SK-N-SH treated with all-trans-retinoic acid at 6 μM for 48 hours (cell line): Measurements from ENCODE around the gene CHIA.

ENCODE experiments used
- ATAC-seq: fragments of 200-7000 bp; cut with Tn5 transposase; 3 replicates; pipeline ENCODE4 v1.9.1; 2020; ENCODE audit warnings: mild to moderate bottlenecking, moderate library complexity
- ARNTL ChIP-seq: fragments of 450-650 bp; formaldehyde crosslinking; IDR thresholded peaks from 2 replicates; pipeline ENCODE4 v1.5.0; 2020; ENCODE audit warnings: low read depth, mild to moderate bottlenecking, moderate library complexity, borderline replicate concordance
- BACH2 ChIP-seq: fragments of 250-450 bp; sonication (Bioruptor Pico); IDR thresholded peaks from 2 replicates; pipeline ENCODE4 v1.9.0; 2021; ENCODE audit warnings: mild to moderate bottlenecking, borderline replicate concordance
- CSDC2 ChIP-seq: fragments of 250-450 bp; sonication (Bioruptor Pico); IDR thresholded peaks from 2 replicates; pipeline ENCODE4 v1.5.0; 2020; ENCODE audit warnings: mild to moderate bottlenecking, moderate library complexity
- ESRRG ChIP-seq: fragments of 250-450 bp; sonication (Bioruptor Pico); IDR thresholded peaks from 2 replicates; pipeline ENCODE4 v1.6.1; 2021; ENCODE audit warnings: mild to moderate bottlenecking
- GLIS3 ChIP-seq: fragments of 250-450 bp; sonication (Bioruptor Pico); IDR thresholded peaks from 2 replicates; pipeline ENCODE4 v1.5.0; 2020; ENCODE audit warnings: mild to moderate bottlenecking, moderate library complexity
- ISL1 ChIP-seq: fragments of 250-450 bp; sonication (Bioruptor Pico); IDR thresholded peaks from 2 replicates; pipeline ENCODE4 v2.1.2; 2022; ENCODE audit warnings: mild to moderate bottlenecking, moderate library complexity
- OSR1 ChIP-seq: fragments of 250-450 bp; sonication (Bioruptor Pico); IDR thresholded peaks from 2 replicates; pipeline ENCODE4 v1.8.0; 2022; ENCODE audit warnings: moderate library complexity, mild to moderate bottlenecking, inconsistent platforms
- PPARA ChIP-seq: fragments of 250-450 bp; sonication (Bioruptor Pico); IDR thresholded peaks from 2 replicates; pipeline ENCODE4 v1.5.0; 2020; ENCODE audit warnings: mild to moderate bottlenecking, borderline replicate concordance
- RARB ChIP-seq: fragments of 250-450 bp; sonication (Bioruptor Pico); IDR thresholded peaks from 2 replicates; pipeline ENCODE4 v1.8.0; 2021; ENCODE audit warnings: mild to moderate bottlenecking, moderate library complexity
- SNAI2 ChIP-seq: fragments of 250-450 bp; sonication (Bioruptor Pico); IDR thresholded peaks from 2 replicates; pipeline ENCODE4 v1.5.0; 2020; ENCODE audit warnings: mild to moderate bottlenecking, moderate library complexity
- TOX ChIP-seq: fragments of 250-450 bp; sonication (Bioruptor Pico); IDR thresholded peaks from 2 replicates; pipeline ENCODE4 v1.8.0; 2021; ENCODE audit warnings: mild to moderate bottlenecking, moderate library complexity, borderline replicate concordance
- ZC3H10 ChIP-seq: fragments of 250-450 bp; sonication (Bioruptor Pico); IDR thresholded peaks from 2 replicates; pipeline ENCODE4 v1.5.1; 2021; ENCODE audit warnings: mild to moderate bottlenecking, moderate library complexity
- ZFP3 ChIP-seq: fragments of 250-450 bp; sonication (Bioruptor Pico); IDR thresholded peaks from 2 replicates; pipeline ENCODE4 v1.5.0; 2020; ENCODE audit warnings: mild to moderate bottlenecking, moderate library complexity
- ZNF565 ChIP-seq: fragments of 450-650 bp; formaldehyde crosslinking; conservative IDR thresholded peaks from 2 replicates; pipeline ENCODE4 v1.5.0; 2020; ENCODE audit warnings: low read depth, mild to moderate bottlenecking, moderate library complexity
- ZNF70 ChIP-seq: fragments of 450-650 bp; formaldehyde crosslinking; IDR thresholded peaks from 2 replicates; pipeline ENCODE4 v1.5.0; 2020; ENCODE audit warnings: mild to moderate bottlenecking, moderate library complexity
- ZNF8 ChIP-seq: fragments of 450-650 bp; formaldehyde crosslinking; IDR thresholded peaks from 2 replicates; pipeline ENCODE4 v1.5.0; 2020; ENCODE audit warnings: mild to moderate bottlenecking, moderate library complexity
- TF ChIP-seq, protein P1 (sequence below): fragments of 250-450 bp; sonication (Bioruptor Pico); IDR thresholded peaks from 2 replicates; pipeline ENCODE4 v1.5.1; 2021; ENCODE audit warnings: mild to moderate bottlenecking, moderate library complexity
- TF ChIP-seq, protein P2 (sequence below): fragments of 250-450 bp; sonication (Bioruptor Pico); IDR thresholded peaks from 2 replicates; pipeline ENCODE4 v1.8.0; 2020; ENCODE audit warnings: mild to moderate bottlenecking, moderate library complexity, borderline replicate concordance
- TF ChIP-seq, protein P3 (sequence below): fragments of 250-450 bp; sonication (Bioruptor Pico); IDR thresholded peaks from 2 replicates; pipeline ENCODE4 v1.5.1; 2020; ENCODE audit warnings: low read depth, mild to moderate bottlenecking, moderate library complexity
- TF ChIP-seq, protein P4 (sequence below): fragments of 250-450 bp; sonication (Bioruptor Pico); IDR thresholded peaks from 2 replicates; pipeline ENCODE4 v1.5.0; 2020; ENCODE audit warnings: mild to moderate bottlenecking, moderate library complexity

The CHIA gene

DNA sequence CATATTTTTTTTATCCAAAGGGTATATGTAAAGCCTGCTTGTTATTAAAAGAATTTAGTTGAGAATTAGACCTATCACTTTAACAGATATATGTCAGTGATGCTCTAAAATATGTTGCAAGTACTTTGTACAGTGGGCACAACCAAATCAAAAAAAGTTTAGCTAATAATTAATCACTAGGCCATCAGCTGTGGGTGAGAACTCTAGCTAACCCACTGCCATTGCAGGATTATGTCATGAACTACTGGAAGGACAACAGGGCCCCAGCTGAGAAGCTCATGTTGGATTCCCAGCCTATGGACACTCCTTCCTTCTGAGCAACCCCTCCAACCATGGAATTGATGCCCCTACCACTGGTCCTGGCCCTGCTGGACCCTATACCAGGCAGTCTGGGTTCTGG lies 6.8 kb upstream of the CHIA start:
- TF ChIP-seq, protein P1, sequence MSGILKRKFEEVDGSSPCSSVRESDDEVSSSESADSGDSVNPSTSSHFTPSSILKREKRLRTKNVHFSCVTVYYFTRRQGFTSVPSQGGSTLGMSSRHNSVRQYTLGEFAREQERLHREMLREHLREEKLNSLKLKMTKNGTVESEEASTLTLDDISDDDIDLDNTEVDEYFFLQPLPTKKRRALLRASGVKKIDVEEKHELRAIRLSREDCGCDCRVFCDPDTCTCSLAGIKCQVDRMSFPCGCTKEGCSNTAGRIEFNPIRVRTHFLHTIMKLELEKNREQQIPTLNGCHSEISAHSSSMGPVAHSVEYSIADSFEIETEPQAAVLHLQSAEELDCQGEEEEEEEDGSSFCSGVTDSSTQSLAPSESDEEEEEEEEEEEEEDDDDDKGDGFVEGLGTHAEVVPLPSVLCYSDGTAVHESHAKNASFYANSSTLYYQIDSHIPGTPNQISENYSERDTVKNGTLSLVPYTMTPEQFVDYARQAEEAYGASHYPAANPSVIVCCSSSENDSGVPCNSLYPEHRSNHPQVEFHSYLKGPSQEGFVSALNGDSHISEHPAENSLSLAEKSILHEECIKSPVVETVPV (CRISPR knock-in tag) = no peak
- TF ChIP-seq, all 23 proteins: peak for 0
- no peak for ATAC-seq

DNA sequence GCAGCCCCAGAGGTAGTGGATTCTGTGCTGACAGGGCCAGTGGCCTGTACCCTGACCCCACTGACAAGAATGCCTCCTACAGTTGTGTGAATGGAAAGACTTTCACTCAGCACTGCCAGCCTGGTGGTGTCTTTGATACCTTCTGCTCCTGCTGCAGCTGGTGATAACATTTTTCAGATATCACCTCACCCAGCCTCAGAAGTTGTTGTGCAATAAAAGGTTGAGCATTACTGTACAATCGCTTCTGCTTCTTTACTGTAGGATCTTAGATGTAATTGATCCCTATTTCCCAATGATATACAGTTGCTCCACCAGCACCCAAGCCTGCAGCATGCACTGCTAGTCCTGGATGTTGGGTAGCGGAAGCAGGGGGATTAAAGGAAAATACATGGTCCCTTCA lies 4.8 kb upstream of the CHIA start:
- ATAC-seq = no peak
- no peak for TF ChIP-seq ZNF70 (CRISPR knock-in tag)
- TF ChIP-seq ARNTL (CRISPR knock-in tag) = no peak
- no peak for TF ChIP-seq ESRRG (CRISPR knock-in tag)
- no peak for TF ChIP-seq ZNF565 (CRISPR knock-in tag)
- TF ChIP-seq, protein P2, sequence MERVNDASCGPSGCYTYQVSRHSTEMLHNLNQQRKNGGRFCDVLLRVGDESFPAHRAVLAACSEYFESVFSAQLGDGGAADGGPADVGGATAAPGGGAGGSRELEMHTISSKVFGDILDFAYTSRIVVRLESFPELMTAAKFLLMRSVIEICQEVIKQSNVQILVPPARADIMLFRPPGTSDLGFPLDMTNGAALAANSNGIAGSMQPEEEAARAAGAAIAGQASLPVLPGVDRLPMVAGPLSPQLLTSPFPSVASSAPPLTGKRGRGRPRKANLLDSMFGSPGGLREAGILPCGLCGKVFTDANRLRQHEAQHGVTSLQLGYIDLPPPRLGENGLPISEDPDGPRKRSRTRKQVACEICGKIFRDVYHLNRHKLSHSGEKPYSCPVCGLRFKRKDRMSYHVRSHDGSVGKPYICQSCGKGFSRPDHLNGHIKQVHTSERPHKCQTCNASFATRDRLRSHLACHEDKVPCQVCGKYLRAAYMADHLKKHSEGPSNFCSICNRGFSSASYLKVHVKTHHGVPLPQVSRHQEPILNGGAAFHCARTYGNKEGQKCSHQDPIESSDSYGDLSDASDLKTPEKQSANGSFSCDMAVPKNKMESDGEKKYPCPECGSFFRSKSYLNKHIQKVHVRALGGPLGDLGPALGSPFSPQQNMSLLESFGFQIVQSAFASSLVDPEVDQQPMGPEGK (CRISPR knock-in tag) = no peak
- no peak for TF ChIP-seq ZFP3 (CRISPR knock-in tag)
- no peak for TF ChIP-seq ISL1 (CRISPR knock-in tag)
- TF ChIP-seq SNAI2 (CRISPR knock-in tag) = no peak
- no peak for TF ChIP-seq ZC3H10
- TF ChIP-seq, protein P3, sequence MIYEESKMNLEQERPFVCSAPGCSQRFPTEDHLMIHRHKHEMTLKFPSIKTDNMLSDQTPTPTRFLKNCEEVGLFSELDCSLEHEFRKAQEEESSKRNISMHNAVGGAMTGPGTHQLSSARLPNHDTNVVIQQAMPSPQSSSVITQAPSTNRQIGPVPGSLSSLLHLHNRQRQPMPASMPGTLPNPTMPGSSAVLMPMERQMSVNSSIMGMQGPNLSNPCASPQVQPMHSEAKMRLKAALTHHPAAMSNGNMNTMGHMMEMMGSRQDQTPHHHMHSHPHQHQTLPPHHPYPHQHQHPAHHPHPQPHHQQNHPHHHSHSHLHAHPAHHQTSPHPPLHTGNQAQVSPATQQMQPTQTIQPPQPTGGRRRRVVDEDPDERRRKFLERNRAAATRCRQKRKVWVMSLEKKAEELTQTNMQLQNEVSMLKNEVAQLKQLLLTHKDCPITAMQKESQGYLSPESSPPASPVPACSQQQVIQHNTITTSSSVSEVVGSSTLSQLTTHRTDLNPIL (CRISPR knock-in tag) = no peak
- TF ChIP-seq OSR1 (CRISPR knock-in tag) = no peak
- no peak for TF ChIP-seq CSDC2
- no peak for TF ChIP-seq BACH2
- TF ChIP-seq TOX = no peak
- TF ChIP-seq, protein P4, sequence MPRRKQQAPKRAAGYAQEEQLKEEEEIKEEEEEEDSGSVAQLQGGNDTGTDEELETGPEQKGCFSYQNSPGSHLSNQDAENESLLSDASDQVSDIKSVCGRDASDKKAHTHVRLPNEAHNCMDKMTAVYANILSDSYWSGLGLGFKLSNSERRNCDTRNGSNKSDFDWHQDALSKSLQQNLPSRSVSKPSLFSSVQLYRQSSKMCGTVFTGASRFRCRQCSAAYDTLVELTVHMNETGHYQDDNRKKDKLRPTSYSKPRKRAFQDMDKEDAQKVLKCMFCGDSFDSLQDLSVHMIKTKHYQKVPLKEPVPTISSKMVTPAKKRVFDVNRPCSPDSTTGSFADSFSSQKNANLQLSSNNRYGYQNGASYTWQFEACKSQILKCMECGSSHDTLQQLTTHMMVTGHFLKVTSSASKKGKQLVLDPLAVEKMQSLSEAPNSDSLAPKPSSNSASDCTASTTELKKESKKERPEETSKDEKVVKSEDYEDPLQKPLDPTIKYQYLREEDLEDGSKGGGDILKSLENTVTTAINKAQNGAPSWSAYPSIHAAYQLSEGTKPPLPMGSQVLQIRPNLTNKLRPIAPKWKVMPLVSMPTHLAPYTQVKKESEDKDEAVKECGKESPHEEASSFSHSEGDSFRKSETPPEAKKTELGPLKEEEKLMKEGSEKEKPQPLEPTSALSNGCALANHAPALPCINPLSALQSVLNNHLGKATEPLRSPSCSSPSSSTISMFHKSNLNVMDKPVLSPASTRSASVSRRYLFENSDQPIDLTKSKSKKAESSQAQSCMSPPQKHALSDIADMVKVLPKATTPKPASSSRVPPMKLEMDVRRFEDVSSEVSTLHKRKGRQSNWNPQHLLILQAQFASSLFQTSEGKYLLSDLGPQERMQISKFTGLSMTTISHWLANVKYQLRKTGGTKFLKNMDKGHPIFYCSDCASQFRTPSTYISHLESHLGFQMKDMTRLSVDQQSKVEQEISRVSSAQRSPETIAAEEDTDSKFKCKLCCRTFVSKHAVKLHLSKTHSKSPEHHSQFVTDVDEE = no peak
- no peak for TF ChIP-seq GLIS3
- no peak for TF ChIP-seq ZNF8 (CRISPR knock-in tag)

DNA sequence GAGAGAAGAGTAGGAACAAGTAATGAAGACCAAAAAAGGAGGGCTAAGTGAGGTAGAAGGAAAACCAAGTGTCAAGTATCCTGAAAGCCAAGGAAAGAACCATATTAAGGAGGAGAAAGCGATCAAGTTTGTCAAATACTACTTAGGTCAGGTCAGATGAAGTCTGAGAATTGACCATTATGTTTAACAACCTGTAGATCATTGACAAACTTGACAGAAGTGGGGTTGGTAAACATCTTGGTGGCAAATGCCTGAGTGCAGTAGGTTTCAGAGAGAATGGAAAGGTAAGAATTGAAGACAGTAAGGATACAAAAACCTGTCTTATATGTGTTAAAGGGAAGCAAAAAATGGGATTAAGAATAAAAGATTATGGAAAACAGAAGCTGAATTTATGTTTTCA lies 3.7 kb upstream of the CHIA start:
- TF ChIP-seq, protein P2 (CRISPR knock-in tag) = no peak
- ATAC-seq = no peak

DNA sequence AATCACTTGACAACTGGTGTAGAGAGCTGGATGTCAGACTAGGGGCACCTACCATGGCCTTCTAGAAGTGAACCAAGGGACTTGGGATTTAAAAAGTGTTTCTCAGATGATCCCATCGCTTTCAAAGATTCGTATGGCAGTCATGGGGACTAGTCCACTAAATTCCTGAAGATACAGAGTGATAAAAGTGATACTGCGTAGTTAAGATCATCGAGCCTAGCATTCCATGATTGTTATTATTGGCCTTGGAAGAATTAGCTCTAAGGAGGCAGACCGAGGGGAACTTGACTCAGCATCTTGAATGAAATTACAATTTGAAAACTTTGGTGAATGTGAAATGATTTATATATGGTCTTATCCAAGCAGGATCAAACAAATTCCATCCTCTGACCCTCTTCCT lies 1.3 kb upstream of the CHIA start:
- no peak for ATAC-seq
- no peak for TF ChIP-seq ZC3H10
- TF ChIP-seq, protein P4 = no peak
- TF ChIP-seq ESRRG (CRISPR knock-in tag) = no peak
- no peak for TF ChIP-seq ZNF565 (CRISPR knock-in tag)
- no peak for TF ChIP-seq RARB (CRISPR knock-in tag)
- TF ChIP-seq BACH2 = no peak
- no peak for TF ChIP-seq ZNF8 (CRISPR knock-in tag)
- no peak for TF ChIP-seq PPARA (CRISPR knock-in tag)
- TF ChIP-seq, protein P1 (CRISPR knock-in tag) = no peak
- TF ChIP-seq ARNTL (CRISPR knock-in tag) = no peak
